GM21367 (cell line): ENCODE measurements around the gene CMIP.

Experiments
- ATAC-seq: cut with Tn5 transposase; IDR thresholded peaks from one replicate; pipeline ENCODE4 v1.9.1; 2021; ENCODE audit not compliant: unreplicated experiment

CMIP gene

GRCh38 chr16:81458827-81459598 is 14.4 kb downstream of the CMIP start:
- ATAC-seq, result no peak

DNA sequence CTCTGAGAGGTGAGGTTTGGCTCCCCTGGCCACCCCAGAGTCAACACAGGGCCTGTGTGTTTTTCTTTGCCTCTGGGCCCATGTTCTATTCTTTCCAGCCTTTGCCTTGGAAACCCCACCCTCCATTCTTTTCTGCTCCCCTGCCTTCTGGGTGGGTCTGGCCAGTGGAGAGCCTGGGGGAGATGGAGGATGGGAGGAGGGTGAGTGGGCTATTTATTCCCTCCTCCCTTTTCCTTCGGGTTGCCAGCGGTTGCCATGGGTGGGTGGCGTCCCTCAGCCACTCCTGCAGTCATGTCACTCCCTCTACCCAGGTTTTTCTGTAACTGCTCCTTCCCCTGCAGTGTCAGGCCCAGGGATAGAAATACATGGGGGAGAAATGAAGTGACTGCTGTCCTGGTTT is 15.5 kb downstream of the CMIP start:
- ATAC-seq, result no peak

DNA sequence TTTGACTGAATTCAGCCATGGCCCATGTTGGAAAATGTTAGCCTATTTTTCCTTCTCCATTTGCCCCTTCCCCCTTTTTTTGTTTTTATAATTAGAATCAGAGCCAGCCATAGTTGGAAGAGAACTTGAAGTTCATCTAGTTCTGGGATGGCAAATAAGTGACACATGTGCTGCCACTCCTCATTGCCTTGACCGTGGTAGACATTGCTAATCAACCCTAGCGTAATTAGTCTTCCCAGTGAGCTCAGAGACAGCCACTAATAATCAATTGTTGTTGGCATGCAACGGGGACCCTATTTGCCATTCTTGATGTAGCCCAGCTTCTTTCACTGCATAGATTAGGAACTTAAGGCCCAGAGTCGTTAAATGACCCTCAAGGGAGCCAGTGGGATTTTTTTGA is 16.6 kb downstream of the CMIP start:
- no peak for ATAC-seq

- ATAC-seq, result no peak
Measured at GRCh38 chr16:81461766-81462165, 17.2 kb downstream of the CMIP start.

- ATAC-seq, result no peak
Measured at GRCh38 chr16:81462683-81463082, 18.1 kb downstream of the CMIP start.

DNA sequence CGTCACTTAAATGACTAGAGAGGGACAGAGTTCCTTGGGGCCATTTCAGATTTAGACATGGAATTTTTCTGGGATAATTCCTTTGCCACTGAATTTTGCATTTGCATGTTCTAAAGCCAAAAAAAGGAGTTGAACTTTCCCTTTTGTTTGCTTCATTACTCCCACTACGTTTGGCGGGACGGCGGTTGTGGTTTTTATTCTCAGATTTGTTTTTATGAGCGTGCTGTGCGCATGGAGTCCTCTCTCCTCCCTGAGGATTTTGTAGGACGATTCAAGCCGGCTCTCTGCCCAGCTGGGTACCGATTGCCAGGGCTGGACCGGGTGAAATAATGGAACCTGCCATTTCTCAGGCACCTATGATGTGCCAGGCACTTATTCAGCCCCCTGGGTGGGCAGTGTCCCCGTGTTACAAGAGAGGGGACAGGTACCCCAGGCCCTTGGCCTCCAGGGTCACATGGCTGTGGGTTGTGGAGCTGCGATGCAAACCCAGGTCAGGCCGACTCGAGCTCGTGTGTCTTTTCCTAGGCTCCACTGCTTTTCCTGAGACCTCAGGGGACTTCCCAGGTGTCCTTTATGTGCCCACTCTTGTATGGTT is 18.8 kb downstream of the CMIP start:
- ATAC-seq, result no peak

- no peak for ATAC-seq
Measured at GRCh38 chr16:81464279-81464678, 19.7 kb downstream of the CMIP start.

DNA sequence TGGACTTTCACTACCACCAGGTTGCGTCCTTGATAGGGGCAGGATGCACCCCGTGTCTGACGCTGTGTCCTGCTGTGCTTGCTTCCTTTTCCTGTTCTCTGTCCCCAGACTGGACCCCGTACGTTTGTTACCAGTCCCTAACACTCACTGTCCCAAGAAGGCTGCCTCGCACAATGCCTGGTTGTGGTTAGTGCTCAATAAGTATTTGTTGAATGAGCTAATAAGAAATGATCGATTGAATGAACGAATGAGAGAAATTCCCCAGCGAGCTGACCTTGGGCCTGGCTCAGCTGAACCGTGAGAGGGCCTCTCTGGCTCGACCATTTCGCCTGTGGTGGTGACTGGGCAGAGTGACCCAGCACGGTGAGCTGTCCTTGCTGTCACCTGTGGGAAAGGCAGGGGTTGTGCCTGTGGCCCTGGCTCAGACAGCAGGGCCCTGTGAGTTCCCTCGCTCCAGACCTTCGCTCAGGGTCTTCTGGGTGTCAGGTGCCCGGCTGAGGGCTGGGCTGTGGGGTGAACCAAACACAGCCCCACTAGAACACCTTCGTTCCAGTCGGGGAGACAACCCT is 20.9 kb downstream of the CMIP start:
- ATAC-seq, result no peak

DNA sequence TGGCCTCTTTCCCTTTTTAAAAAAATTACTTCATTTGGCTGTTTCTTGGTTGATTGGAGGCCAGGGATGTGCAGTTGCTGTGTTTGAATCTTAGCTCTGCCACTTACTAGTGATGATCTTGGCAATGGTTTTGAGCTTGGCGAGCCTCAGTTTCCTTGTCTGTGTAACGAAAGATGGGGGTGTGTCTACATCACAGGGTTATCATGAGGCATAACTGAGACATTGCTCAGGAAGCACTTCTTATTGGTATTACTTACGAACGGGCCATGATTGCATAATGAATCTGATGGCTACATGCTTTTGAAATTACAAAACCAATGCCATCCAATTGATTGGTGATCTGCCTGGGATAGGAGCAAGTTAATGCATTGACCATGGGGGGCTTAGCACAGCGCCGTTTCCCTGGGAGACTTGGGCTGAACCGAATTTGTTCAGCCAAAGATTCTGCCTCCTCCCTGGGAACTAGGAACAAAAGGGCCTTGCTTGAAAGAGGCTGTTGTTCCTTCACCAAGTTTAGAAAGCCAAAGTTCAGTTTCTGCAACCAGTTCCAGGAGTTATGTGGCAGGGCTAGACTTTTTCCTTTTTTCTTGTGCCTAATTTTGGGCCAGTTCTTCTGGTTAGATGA is 21.9 kb downstream of the CMIP start:
- no peak for ATAC-seq

DNA sequence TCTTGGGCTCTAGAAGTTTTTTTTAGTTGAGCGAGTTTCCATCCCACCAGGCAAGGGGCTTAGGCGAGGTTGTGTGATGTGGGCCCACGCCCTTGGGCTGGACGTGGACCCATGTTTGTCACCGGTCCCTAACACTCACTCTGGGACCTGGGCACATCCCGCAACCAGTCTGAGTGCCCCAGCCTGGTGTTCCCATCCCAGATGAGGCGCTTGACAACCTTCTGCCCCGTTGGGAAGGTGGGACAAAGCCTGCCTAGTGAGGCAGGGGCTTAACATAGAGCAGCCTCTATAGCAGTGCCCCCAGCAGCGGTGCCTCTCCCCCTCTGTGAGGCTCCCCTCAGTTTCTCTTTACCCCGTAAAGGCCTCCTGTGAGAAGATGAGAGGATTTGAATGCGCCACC is 22.5 kb downstream of the CMIP start:
- no peak for ATAC-seq

GRCh38 chr16:81467815-81468214 is 23.2 kb downstream of the CMIP start:
- ATAC-seq, result no peak

- no peak for ATAC-seq
Measured at GRCh38 chr16:81468269-81468902, 23.8 kb downstream of the CMIP start.

DNA sequence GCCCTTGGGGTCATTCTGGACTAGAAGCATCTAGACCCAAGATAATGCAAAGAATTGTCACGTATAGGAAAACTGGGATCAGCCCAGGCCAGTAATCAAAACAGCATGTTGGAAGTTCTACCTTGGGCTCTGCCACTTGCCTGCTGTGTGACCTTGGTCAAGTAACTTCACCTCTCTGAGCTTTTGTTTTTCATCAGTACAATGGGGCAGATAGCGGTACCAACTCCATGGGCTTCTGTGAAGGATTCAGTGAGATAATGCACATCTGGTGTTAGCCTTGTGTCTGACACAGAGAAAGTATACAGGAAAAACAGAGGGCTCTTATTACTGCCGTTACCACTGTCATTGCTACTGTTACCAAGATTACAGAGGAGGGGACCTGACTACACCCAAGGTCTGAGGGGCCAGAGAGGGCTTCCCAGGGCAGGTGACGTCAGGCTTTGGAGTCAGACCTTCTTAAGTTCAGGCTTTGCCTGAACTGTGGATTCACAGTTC is 24.6 kb downstream of the CMIP start:
- no peak for ATAC-seq

GRCh38 chr16:81469710-81470535 is 25.3 kb downstream of the CMIP start:
- ATAC-seq, result peak; percentile 80

- no peak for ATAC-seq
Measured at GRCh38 chr16:81470796-81471636, 26.4 kb downstream of the CMIP start.

DNA sequence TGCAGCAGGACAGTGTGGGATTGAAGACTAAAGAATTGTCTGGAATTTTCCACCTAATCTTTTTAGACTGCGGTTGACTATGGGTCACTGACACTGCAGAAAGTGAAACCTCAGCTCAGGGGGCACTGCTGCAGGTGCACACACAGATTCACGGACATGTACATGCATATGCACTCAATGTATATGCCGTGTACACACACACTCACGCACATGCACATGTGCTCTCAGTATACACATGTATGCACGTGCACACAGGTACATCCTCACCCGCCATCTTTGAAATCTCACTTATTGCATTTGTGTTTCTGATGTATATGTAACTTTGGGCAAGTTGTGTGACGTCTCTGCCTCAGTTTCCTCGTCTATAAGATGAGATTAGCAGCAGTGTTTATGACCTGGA is 27.3 kb downstream of the CMIP start:
- ATAC-seq, result no peak

DNA sequence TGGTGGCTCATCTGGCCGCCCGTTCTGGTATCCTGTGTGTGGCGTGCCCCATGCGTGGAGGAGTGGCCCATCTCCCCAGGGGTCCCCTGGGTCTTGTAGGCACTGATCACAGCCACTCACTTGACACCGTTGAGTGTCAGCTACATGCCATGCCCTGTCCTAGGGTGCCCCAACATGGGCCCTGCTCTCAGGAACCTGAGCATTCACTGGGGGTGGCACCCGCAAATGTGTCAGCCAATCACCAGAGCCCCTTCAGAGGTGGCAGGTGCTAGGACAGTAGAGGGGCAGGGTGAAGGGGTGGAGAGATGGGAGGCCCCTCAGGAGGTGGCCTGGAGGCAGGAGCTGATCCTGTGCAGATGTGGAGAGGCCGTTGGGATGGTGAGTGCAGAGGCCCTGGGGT is 27.8 kb downstream of the CMIP start:
- ATAC-seq, result no peak

DNA sequence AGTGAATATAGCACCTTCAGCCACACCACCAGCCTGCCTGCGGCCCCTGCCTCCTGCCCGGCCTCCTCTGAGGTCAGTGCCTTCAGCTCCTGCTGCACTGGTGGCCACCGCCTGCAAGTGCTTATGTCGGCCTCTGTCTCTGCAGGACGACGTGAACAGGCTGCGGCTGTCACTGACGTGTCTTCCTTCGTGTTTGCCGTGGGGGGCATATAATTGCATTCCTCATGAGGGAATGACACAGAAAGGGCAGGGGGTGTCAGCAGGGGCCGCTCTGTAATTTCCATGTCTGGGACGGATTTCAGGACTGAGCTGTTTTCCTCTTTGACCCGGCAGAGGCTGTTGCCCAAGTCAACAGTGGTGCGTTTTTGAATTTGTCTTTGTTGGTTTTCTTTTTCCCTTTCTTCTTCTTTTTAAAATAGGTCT is 28.5 kb downstream of the CMIP start:
- ATAC-seq, result no peak

- no peak for ATAC-seq
Measured at GRCh38 chr16:81473558-81473957, 28.9 kb downstream of the CMIP start.
